CD4-positive, CD25-positive, alpha-beta regulatory T cell (primary cell): ENCODE results near the gene PSMG2. TPM values are rescaled to one million over a fixed set of nuclear protein-coding genes. Genes with fewer than 3 reads are reported as not detected.

Experiments used
- ATAC-seq, 2 donors: fragments of 150-1000 bp; cut with Tn5 transposase; one replicate each; pipeline ENCODE4 v1.10.0; 2021; ENCODE audit warnings: low read depth in 2 of 2, moderate number of reproducible peaks in 2 of 2, moderate library complexity in 1 of 2
- DNase-seq, 3 donors: peaks; one replicate each; pipeline versions ENCODE4 v3.0.0 to v3.0.0-alpha.2; 2012 to 2022; ENCODE audit warnings: mixed read lengths in 1 of 3
- H3K27ac ChIP-seq: one replicate; pipeline ENCODE4 v1.7.0; 2013; ENCODE audit warnings: mild to moderate bottlenecking, low read length; ENCODE audit not compliant: insufficient read depth, poor library complexity, severe bottlenecking
- H3K27me3 ChIP-seq: one replicate; pipeline ENCODE4 v1.7.0; 2013; ENCODE audit warnings: low read length; ENCODE audit not compliant: control insufficient read depth, insufficient read depth
- H3K36me3 ChIP-seq: one replicate; pipeline ENCODE4 v1.7.0; 2013; ENCODE audit warnings: mild to moderate bottlenecking, low read length, moderate library complexity; ENCODE audit not compliant: control insufficient read depth, insufficient read depth
- H3K4me1 ChIP-seq: 2 replicates; pipeline ENCODE4 v1.7.0; 2013; ENCODE audit warnings: mild to moderate bottlenecking, low read length; ENCODE audit not compliant: insufficient read depth, control insufficient read depth, poor library complexity, severe bottlenecking
- H3K4me3 ChIP-seq: one replicate; pipeline ENCODE4 v1.7.0; 2013; ENCODE audit warnings: low read depth, mild to moderate bottlenecking, low read length, moderate library complexity
- H3K9me3 ChIP-seq, 2 experiments: 1 replicate in 1 of 2; 2 replicates in 1 of 2; pipeline ENCODE4 v1.7.0; 2013; ENCODE audit warnings: low read length in 2 of 2, mild to moderate bottlenecking in 1 of 2, moderate library complexity in 1 of 2; ENCODE audit not compliant: control insufficient read depth in 2 of 2
- H3K27ac Mint-ChIP-seq, 3 donors: one replicate each; pipeline ENCODE4 v1.8.0; 2020 to 2022; ENCODE audit warnings: mild to moderate bottlenecking in 3 of 3, mixed read lengths in 3 of 3, moderate library complexity in 2 of 3
- H3K27me3 Mint-ChIP-seq: one replicate; pipeline ENCODE4 v1.8.0; 2022; ENCODE audit warnings: mild to moderate bottlenecking, mixed read lengths
- H3K36me3 Mint-ChIP-seq: one replicate; pipeline ENCODE4 v1.8.0; 2020; ENCODE audit warnings: mixed read lengths
- H3K4me1 Mint-ChIP-seq, 4 donors: one replicate each; pipeline ENCODE4 v1.8.0; 2020 to 2022; ENCODE audit warnings: mixed read lengths in 4 of 4, mild to moderate bottlenecking in 1 of 4
- H3K4me3 Mint-ChIP-seq, 4 donors: one replicate each; pipeline ENCODE4 v1.8.0; 2020 to 2022; ENCODE audit warnings: mild to moderate bottlenecking in 4 of 4, mixed read lengths in 4 of 4, moderate library complexity in 3 of 4
- H3K9me3 Mint-ChIP-seq, 7 donors: one replicate each; pipeline ENCODE4 v1.8.0; 2020 to 2022; ENCODE audit warnings: mixed read lengths in 7 of 7, mild to moderate bottlenecking in 3 of 7, moderate library complexity in 2 of 7
- polyA plus RNA-seq, 4 donors: library from polyadenylated mRNA; unstranded; fragments of 300-500 nt; fragmentation: Illumina TruSeq; gene quantifications; one replicate each; pipeline ENCODE4 v1.2.3, GENCODE V29; 2021
- total RNA-seq: library from RNA; stranded (reverse); gene quantifications from one replicate; pipeline ENCODE4 v1.2.3, GENCODE V29; 2022

PSMG2 gene
- total and polyA plus RNA-seq, 5 donors from 2014 or later, result 60.3 to 199 (median 147) TPM

DNA sequence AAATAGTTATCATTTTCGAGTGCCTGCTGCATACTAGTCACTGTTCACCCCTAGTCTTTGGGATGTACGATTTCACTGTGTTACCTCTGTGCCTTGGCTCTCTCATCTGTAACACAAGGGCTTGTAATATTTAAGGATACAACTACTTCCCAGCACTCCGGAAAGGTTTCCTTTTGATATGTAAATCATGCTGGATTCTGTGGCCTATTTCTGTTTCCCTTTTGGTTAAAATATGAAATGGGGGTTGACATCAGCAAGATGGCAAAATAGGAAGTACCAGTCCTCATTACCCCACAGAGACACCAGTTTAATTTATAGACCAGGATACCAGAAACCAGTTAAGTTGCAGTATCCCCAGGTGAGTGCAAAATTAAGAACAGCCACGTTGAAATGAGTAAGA, 23.5 kb downstream of the PSMG2 start:
- H3K27ac Mint-ChIP-seq, result peak overlapping the region in 2 of 3 donors; percentile 48 to 79
- Histone ChIP-seq H3K9me3 (no peaks in the 10 kb centered on the region), H3K27ac (no peak overlapping the region), H3K36me3 (peaks cover 54% of the 10 kb centered on the region), H3K27me3 (no peaks in the 10 kb centered on the region), H3K4me1 (no peaks in the 10 kb centered on the region), H3K4me3 (no peak overlapping the region)
- no peaks in the 10 kb centered on the region for H3K27me3 Mint-ChIP-seq
- peaks cover 25% of the 10 kb centered on the region for H3K36me3 Mint-ChIP-seq
- DNase-seq, result no peak
- peaks cover 0 to 9% (median 4%) of the 10 kb centered on the region in 4 donors for H3K4me1 Mint-ChIP-seq
- H3K4me3 Mint-ChIP-seq, result no peak overlapping the region
- no peaks in the 10 kb centered on the region for H3K9me3 Mint-ChIP-seq
- no peak for ATAC-seq

DNA sequence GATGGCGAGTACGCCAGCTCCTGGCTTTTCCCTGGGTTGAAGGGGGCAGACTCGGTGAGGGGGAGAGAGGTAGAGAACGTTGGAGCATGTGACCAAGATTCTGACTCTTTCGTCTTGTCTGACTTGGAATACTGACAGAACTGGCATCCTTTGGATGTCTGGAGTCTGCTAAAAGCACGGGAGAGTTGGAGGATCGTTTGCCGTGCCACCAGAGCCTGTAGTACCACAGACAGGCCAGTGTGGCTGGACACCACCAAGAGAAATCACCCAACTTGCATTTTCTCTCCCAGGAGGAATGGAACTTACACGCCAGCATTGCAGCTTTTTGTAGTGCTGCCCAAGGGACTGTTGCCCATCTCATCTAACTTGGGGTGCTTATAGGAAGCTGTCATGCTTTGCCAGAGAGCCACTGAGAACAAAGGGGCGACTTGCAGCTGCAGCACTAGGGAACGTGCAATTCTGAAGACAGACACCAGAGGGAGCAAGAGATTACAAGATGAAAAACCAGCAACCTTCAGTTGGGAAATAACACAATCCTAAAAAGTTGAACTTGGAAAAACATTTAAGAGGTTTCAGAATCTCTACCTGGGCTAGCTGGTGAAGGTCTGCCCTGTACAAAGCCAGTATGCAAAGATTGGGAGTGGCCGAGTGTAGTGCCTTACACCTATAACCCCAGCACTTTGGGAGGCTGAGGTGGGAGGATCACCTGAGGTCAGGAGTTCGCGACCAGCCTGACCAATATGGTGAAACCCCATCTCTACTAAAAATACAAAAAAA, 24.1 kb downstream of the PSMG2 start:
- Histone ChIP-seq H3K27ac (no peak overlapping the region), H3K4me3 (no peak overlapping the region), H3K4me1 (no peaks in the 10 kb centered on the region), H3K9me3 (no peaks in the 10 kb centered on the region), H3K27me3 (no peaks in the 10 kb centered on the region), H3K36me3 (peaks cover 50% of the 10 kb centered on the region)
- Mint-ChIP-seq H3K36me3 (peaks cover 20% of the 10 kb centered on the region), H3K4me3 (no peak overlapping the region), H3K27me3 (no peaks in the 10 kb centered on the region), H3K4me1 (peaks cover 0 to 3% (median 2%) of the 10 kb centered on the region in 4 donors), H3K9me3 (no peaks in the 10 kb centered on the region), H3K27ac (peak overlapping the region in 2 of 3 donors; percentile 48 to 79)
- DNase-seq (peak; percentile 53 to 80 (median 67)), ATAC-seq (peak; percentile 57 to 67)

DNA sequence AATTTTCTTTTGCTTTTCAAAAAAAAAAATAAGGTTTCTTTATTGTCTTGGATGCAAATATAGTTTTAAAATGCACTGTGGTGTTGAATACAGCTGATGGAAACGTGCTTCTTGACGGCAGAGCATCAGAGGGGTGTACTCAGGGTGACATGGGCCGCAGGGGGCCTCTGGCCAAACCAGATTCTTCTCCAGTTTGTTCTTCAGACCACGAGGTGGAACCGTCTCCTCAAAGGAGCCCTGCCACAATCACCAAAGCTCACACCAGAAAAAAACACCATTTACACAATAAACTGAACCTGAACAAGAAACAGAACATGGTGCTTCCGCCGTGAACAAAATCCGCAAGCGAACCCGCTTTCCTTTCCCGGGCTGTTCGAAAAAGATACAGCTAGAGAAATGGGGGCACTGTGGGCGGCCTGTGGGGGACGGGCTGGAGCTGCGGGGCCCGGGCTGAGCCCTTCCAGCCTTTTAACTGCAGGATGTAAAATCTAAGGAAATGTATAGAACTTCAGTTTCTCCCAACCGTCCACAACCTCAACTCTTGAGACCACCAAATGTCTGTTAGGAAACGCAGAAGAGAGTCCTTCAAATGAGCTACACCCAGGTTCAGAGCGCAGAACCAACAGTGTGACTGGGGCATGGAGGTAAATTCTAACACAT, 34.5 kb downstream of the PSMG2 start:
- DNase-seq (no peak), ATAC-seq (no peak)
- H3K36me3 Mint-ChIP-seq, result no peaks in the 10 kb centered on the region
- no peak overlapping the region for H3K27ac Mint-ChIP-seq
- H3K27ac ChIP-seq, result no peak overlapping the region
- no peaks in the 10 kb centered on the region for H3K4me1 ChIP-seq
- H3K36me3 ChIP-seq, result no peaks in the 10 kb centered on the region
- no peaks in the 10 kb centered on the region for H3K9me3 Mint-ChIP-seq
- peaks cover 7% of the 10 kb centered on the region for H3K27me3 Mint-ChIP-seq
- no peak overlapping the region for H3K4me3 ChIP-seq
- no peaks in the 10 kb centered on the region for H3K27me3 ChIP-seq
- H3K9me3 ChIP-seq, result no peaks in the 10 kb centered on the region
- H3K4me3 Mint-ChIP-seq, result no peak overlapping the region
- H3K4me1 Mint-ChIP-seq, result no peaks in the 10 kb centered on the region

- no peaks in the 10 kb centered on the region for H3K27me3 ChIP-seq
- Mint-ChIP-seq H3K27ac (no peak overlapping the region), H3K36me3 (no peaks in the 10 kb centered on the region), H3K27me3 (peaks cover 4% of the 10 kb centered on the region), H3K4me1 (peaks cover 0 to 6% (median under 1%) of the 10 kb centered on the region in 4 donors), H3K9me3 (no peaks in the 10 kb centered on the region), H3K4me3 (no peak overlapping the region)
- ATAC-seq, result no peak
- H3K4me3 ChIP-seq, result no peak overlapping the region
- no peaks in the 10 kb centered on the region for H3K4me1 ChIP-seq
- no peaks in the 10 kb centered on the region for H3K36me3 ChIP-seq
- no peak overlapping the region for H3K27ac ChIP-seq
- no peak for DNase-seq
- no peaks in the 10 kb centered on the region for H3K9me3 ChIP-seq
These were observed 38.5 kb downstream of the PSMG2 start for GRCh38 chr18:12741351-12741750.

DNA sequence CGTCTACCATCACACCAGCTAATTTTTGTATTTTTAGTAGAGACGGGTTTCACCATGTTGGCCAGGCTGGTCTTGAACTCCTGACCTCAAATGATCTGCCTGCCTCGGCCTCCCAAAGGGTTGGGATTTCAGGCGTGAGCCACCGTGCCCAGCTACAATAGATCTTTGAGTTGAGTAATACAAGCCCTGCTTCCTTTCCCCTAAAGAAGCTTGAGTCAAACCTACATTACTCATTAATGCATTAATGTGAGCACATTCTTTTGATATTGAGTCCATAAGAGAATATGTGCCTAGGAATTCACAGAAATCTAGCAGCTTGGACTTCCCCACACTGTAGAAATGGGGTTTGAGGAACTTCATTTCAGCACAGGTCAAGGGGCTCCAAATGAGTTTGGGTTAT, 39.6 kb downstream of the PSMG2 start:
- no peaks in the 10 kb centered on the region for H3K36me3 Mint-ChIP-seq
- peaks cover 0 to 6% (median under 1%) of the 10 kb centered on the region in 4 donors for H3K4me1 Mint-ChIP-seq

DNA sequence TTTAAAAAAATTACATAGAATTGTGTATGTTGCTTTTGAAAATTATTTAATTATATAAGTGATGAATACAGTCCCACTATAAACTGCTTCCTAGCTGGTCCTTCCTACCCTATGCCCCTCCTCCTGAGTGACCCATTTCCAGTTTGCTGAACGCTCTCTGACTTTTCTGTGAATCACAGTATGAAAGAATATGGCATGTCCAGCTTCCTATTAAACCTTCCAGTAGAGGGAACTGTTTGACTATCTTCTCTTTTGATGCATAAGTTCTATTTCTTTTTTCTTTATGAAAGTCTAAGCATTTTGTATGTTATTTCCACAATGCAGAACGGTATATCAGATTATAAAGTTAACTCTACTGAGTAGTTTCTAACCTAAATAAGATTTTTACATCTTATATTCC, 41.3 kb downstream of the PSMG2 start:
- Mint-ChIP-seq H3K27me3 (peaks cover 4% of the 10 kb centered on the region), H3K27ac (no peak overlapping the region), H3K36me3 (no peaks in the 10 kb centered on the region), H3K4me3 (no peak overlapping the region), H3K4me1 (peaks cover 0 to 8% (median 4%) of the 10 kb centered on the region in 4 donors), H3K9me3 (no peaks in the 10 kb centered on the region)
- no peaks in the 10 kb centered on the region for H3K27me3 ChIP-seq
- DNase-seq, result peak in 2 of 3 donors; percentile 45 to 73
- no peak overlapping the region for H3K4me3 ChIP-seq
- no peak overlapping the region for H3K27ac ChIP-seq
- no peaks in the 10 kb centered on the region for H3K9me3 ChIP-seq
- no peaks in the 10 kb centered on the region for H3K4me1 ChIP-seq
- no peaks in the 10 kb centered on the region for H3K36me3 ChIP-seq
- peak in 1 of 2 donors; percentile 56 for ATAC-seq

More for the DNA sequence above, 39.6 kb downstream of the PSMG2 start:
- Mint-ChIP-seq H3K9me3 (no peaks in the 10 kb centered on the region), H3K4me3 (no peak overlapping the region), H3K27me3 (peaks cover 4% of the 10 kb centered on the region), H3K27ac (no peak overlapping the region)
- H3K36me3 ChIP-seq, result no peaks in the 10 kb centered on the region
- H3K27me3 ChIP-seq, result no peaks in the 10 kb centered on the region
- no peak for ATAC-seq
- DNase-seq, result no peak
- no peaks in the 10 kb centered on the region for H3K9me3 ChIP-seq
- no peak overlapping the region for H3K4me3 ChIP-seq
- H3K27ac ChIP-seq, result no peak overlapping the region
- H3K4me1 ChIP-seq, result no peaks in the 10 kb centered on the region

GRCh38 chr18:12745095-12745795, 42.4 kb downstream of the PSMG2 start:
- no peak for ATAC-seq
- no peak overlapping the region for H3K27ac Mint-ChIP-seq

More at GRCh38 chr18:12745095-12745795, 42.4 kb downstream of the PSMG2 start:
- no peak overlapping the region for H3K4me3 ChIP-seq
- H3K4me1 ChIP-seq, result peaks cover 3% of the 10 kb centered on the region
- Mint-ChIP-seq H3K9me3 (no peaks in the 10 kb centered on the region), H3K4me1 (peaks cover 2 to 19% (median 7%) of the 10 kb centered on the region in 4 donors), H3K27me3 (peaks cover 4% of the 10 kb centered on the region), H3K36me3 (no peaks in the 10 kb centered on the region), H3K4me3 (no peak overlapping the region)
- no peak overlapping the region for H3K27ac ChIP-seq
- no peak for DNase-seq
- no peaks in the 10 kb centered on the region for H3K36me3 ChIP-seq
- no peaks in the 10 kb centered on the region for H3K27me3 ChIP-seq
- H3K9me3 ChIP-seq, result no peaks in the 10 kb centered on the region
